Kidney (tissue), 14 donors: ENCODE measurements around the gene GNAO1. TPM values are rescaled to one million over a fixed set of nuclear protein-coding genes. Genes with fewer than 3 reads are reported as not detected.
A peak's percentile ranks its signal among the peaks of the same experiment; 100 is the strongest.

Source experiments
- DNase-seq, 5 donors: peaks; one replicate each; pipeline ENCODE4 v3.0.0-alpha.2; 2013 to 2020
- FAIRE-seq: peaks from 2 replicates; lab custom pipeline; 2012; peaks lifted over from hg19 to GRCh38; lab: Jason Lieb, UNC
- H3K27ac ChIP-seq, 2 donors: one replicate each; pipeline ENCODE4 v1.7.0; 2013; ENCODE audit warnings: low read depth in 2 of 2, low read length in 2 of 2, inconsistent platforms in 1 of 2
- H3K27me3 ChIP-seq: one replicate; pipeline ENCODE4 v1.7.1; 2013; ENCODE audit warnings: low read length, inconsistent platforms; ENCODE audit not compliant: control insufficient read depth, insufficient read depth
- H3K36me3 ChIP-seq, 3 donors: one replicate each; pipeline versions ENCODE4 v1.7.0 to v1.7.1; 2013; ENCODE audit warnings: low read length in 3 of 3, control low read depth in 1 of 3, inconsistent platforms in 1 of 3; ENCODE audit not compliant: insufficient read depth in 3 of 3, control insufficient read depth in 2 of 3
- H3K4me1 ChIP-seq, 3 donors: one replicate each; pipeline versions ENCODE4 v1.7.0 to v1.7.1; 2013; ENCODE audit warnings: low read length in 3 of 3, inconsistent platforms in 1 of 3, low read depth in 1 of 3; ENCODE audit not compliant: control insufficient read depth in 2 of 3, insufficient read depth in 2 of 3
- H3K4me3 ChIP-seq, 3 donors: one replicate each; pipeline versions ENCODE4 v1.7.0 to v1.8.1; 2013; ENCODE audit warnings: low read length in 3 of 3, control low read depth in 1 of 3, inconsistent platforms in 1 of 3
- H3K9ac ChIP-seq, 3 donors: one replicate each; pipeline versions ENCODE4 v1.7.0 to v1.7.1; 2013; ENCODE audit warnings: low read length in 3 of 3, control low read depth in 1 of 3, inconsistent platforms in 1 of 3
- H3K9me3 ChIP-seq, 3 donors: one replicate each; pipeline versions ENCODE4 v1.7.0 to v1.7.1; 2013; ENCODE audit warnings: low read length in 3 of 3, control low read depth in 1 of 3, inconsistent platforms in 1 of 3; ENCODE audit not compliant: control insufficient read depth in 2 of 3, insufficient read depth in 1 of 3
- CTCF ChIP-seq: IDR thresholded peaks from 3 replicates; pipeline ENCODE4 v1.5.1; 2012; ENCODE audit warnings: mild to moderate bottlenecking, moderate library complexity, borderline replicate concordance; ENCODE audit not compliant: insufficient read depth; ENCODE audit errors: extremely low read depth
- intact Hi-C: fragments of 100-400 bp; cut with DNase I; formaldehyde crosslinking; loops from one replicate; pipeline ENCODE4 v1.11.1; 2022
- polyA plus RNA-seq: library from polyadenylated mRNA; stranded (reverse); fragments of 350-450 nt; fragmentation: Illumina TruSeq; extraction: RNeasy Lipid Tissue Mini Kit (QIAGEN cat#74804); gene quantifications from one replicate; pipeline ENCODE4 v1.2.3, GENCODE V29; 2014; ENCODE audit warnings: low read depth, low replicate concordance; ENCODE audit not compliant: insufficient read depth
- total RNA-seq: library from RNA; stranded (reverse); fragmentation: NEBNext Ultra II Directional; extraction: Animal tissue kit (Norgen Biotek cat#: 25700); gene quantifications from one replicate; pipeline ENCODE4 v1.2.1, GENCODE V29; 2021
- donor health status: control.
- donor health status: control.
- donor health status: control.
- donor health status: control.
- donor health status: control.
- donor health status: DM: yes; HTN: yes; CAD: no.
- donor health status: Normal renal cell carcinoma (clear cell type).

Gene GNAO1
- total and polyA plus RNA-seq, 2 donors from 2014 or later, result 1.5 to 4.3 TPM

GRCh38 chr16:56337858-56338325 lies 146.6 kb downstream of the GNAO1 start:
- no peaks in the 10 kb centered on the region for H3K27me3 ChIP-seq
- no peaks in the 10 kb centered on the region for H3K9me3 ChIP-seq

GRCh38 chr16:56338566-56339318 lies 147.5 kb downstream of the GNAO1 start:
- no peak for TF ChIP-seq CTCF
- H3K27ac ChIP-seq, result no peak overlapping the region
- H3K9ac ChIP-seq, result no peak overlapping the region
- no peaks in the 10 kb centered on the region for H3K36me3 ChIP-seq
- no peaks in the 10 kb centered on the region for H3K4me1 ChIP-seq
- intact Hi-C loops, result no loop called here
- no peak overlapping the region for H3K4me3 ChIP-seq
- FAIRE-seq, result no peak
- DNase-seq, result peak in 1 of 5 donors; percentile 61
- H3K27me3 ChIP-seq, result no peaks in the 10 kb centered on the region
- no peaks in the 10 kb centered on the region for H3K9me3 ChIP-seq

More at GRCh38 chr16:56337858-56338325, 146.6 kb downstream of the GNAO1 start:
- DNase-seq, result peak in 1 of 5 donors; percentile 42
- no peak for TF ChIP-seq CTCF
- H3K4me1 ChIP-seq, result no peaks in the 10 kb centered on the region
- FAIRE-seq, result no peak
- no peaks in the 10 kb centered on the region for H3K36me3 ChIP-seq
- no peak overlapping the region for H3K27ac ChIP-seq
- H3K4me3 ChIP-seq, result no peak overlapping the region
- intact Hi-C loops, result no loop called here
- H3K9ac ChIP-seq, result no peak overlapping the region

- DNase-seq, result peak in 1 of 5 donors; percentile 56
- FAIRE-seq, result no peak
- no peaks in the 10 kb centered on the region for H3K9me3 ChIP-seq
- no peak for TF ChIP-seq CTCF
- no peaks in the 10 kb centered on the region for H3K27me3 ChIP-seq
- no peak overlapping the region for H3K27ac ChIP-seq
- no peaks in the 10 kb centered on the region for H3K4me1 ChIP-seq
- H3K4me3 ChIP-seq, result no peak overlapping the region
- H3K9ac ChIP-seq, result no peak overlapping the region
- intact Hi-C loops, result no loop called here
- H3K36me3 ChIP-seq, result no peaks in the 10 kb centered on the region
Measured at GRCh38 chr16:56339431-56340195, 148.3 kb downstream of the GNAO1 start.
